ENCODE results near the gene LEMD1. TPM values are rescaled to one million over a fixed set of nuclear protein-coding genes. Genes with fewer than 3 reads are reported as not detected.

The LEMD1 gene
- total RNA-seq, 1 donor = not detected

GRCh38 chr1:205376739-205377138 is 45.1 kb downstream of the LEMD1 start:
- Histone ChIP-seq H3K36me3 (ENCODE audit: insufficient read depth, low read length) (no peaks in the 10 kb centered on the region), H3K27ac (ENCODE audit: low read depth, low read length) (no peak overlapping the region), H3K27me3 (ENCODE audit: insufficient read depth, low read length) (peaks cover 3% of the 10 kb centered on the region), H3K79me2 (ENCODE audit: insufficient read depth, low read length) (no peaks in the 10 kb centered on the region), H3K4me1 (ENCODE audit: insufficient read depth, low read length) (peaks cover 47% of the 10 kb centered on the region), H4K20me1 (ENCODE audit: insufficient read depth, low read length) (no peaks in the 10 kb centered on the region), H2AFZ (ENCODE audit: low read length) (no peak overlapping the region), H3K9me3 (ENCODE audit: low read depth, low read length) (no peaks in the 10 kb centered on the region), H3K4me3 (ENCODE audit: insufficient read depth, low read length) (no peak overlapping the region), H3K4me2 (ENCODE audit: insufficient read depth, low read length) (peak overlapping the region; percentile 5)
- no peak for DNase-seq (ENCODE audit: insufficient read length, low spot score, missing footprints)
- no peak for TF ChIP-seq CTCF (IDR thresholded peaks at IDR 0.05; ENCODE audit: extremely low read depth, low read depth, low read length)

- peak overlapping the region; percentile 10 for H2AFZ ChIP-seq (ENCODE audit: low read length)
- H3K4me2 ChIP-seq (ENCODE audit: insufficient read depth, low read length) = peak overlapping the region; percentile 14
- no peak for TF ChIP-seq CTCF (IDR thresholded peaks at IDR 0.05; ENCODE audit: extremely low read depth, low read depth, low read length)
- H3K36me3 ChIP-seq (ENCODE audit: insufficient read depth, low read length) = no peaks in the 10 kb centered on the region
- no peak overlapping the region for H3K4me3 ChIP-seq (ENCODE audit: insufficient read depth, low read length)
- no peaks in the 10 kb centered on the region for H3K9me3 ChIP-seq (ENCODE audit: low read depth, low read length)
- H4K20me1 ChIP-seq (ENCODE audit: insufficient read depth, low read length) = no peaks in the 10 kb centered on the region
- peaks cover 49% of the 10 kb centered on the region for H3K4me1 ChIP-seq (ENCODE audit: insufficient read depth, low read length)
- no peak overlapping the region for H3K27ac ChIP-seq (ENCODE audit: low read depth, low read length)
- H3K27me3 ChIP-seq (ENCODE audit: insufficient read depth, low read length) = peaks cover 3% of the 10 kb centered on the region
- DNase-seq (ENCODE audit: insufficient read length, low spot score, missing footprints) = no peak
- no peaks in the 10 kb centered on the region for H3K79me2 ChIP-seq (ENCODE audit: insufficient read depth, low read length)
Observed at GRCh38 chr1:205375835-205376545, 45.9 kb downstream of the LEMD1 start.

DNA sequence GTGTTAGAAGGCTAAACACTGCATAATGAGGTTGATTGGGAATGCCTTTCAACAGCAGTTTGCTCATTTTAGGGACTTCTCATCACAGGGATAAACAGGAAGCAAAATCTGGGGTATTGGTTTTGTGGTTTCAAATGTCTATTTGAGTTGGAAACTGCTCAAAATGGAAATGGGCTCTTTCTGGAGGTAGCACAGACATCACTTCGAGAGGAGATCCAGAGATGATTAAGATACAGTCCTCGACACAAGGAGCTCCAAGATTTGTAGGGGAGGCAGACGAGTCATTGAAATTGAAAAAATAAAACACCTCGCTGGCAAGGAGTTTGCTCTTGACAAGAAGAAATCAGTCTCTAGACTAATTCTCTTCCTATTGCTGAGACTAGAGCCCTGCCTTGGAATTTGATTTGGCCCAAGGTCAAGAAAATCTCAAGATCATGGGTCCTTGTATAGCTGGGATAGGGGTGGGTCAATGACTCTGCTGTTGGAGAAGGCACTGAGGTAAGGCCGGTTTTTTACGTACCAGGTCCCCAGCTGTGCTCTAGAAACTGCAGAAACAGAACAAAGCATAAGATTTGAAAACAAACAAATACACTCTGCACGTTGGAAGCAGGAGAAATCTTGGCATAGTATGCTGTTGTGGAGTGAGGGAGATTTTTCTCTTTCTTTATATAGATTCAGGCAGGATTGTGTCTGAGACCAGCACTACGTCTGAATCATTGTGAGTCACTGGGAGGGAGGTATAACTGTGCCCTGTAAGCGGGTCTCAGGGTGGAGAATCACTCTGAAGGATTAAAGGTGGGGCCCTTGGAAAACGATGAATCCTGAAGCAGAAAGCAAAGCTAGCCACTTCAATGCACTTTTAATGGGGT is 47.4 kb downstream of the LEMD1 start:
- peak overlapping the region; percentile 62 for H3K27ac ChIP-seq (ENCODE audit: low read depth, low read length)
- H3K4me2 ChIP-seq (ENCODE audit: insufficient read depth, low read length) = peak overlapping the region; percentile 81
- DNase-seq (ENCODE audit: insufficient read length, low spot score, missing footprints) = no peak
- peaks cover 49% of the 10 kb centered on the region for H3K4me1 ChIP-seq (ENCODE audit: insufficient read depth, low read length)
- no peak overlapping the region for H2AFZ ChIP-seq (ENCODE audit: low read length)
- peaks cover 3% of the 10 kb centered on the region for H3K27me3 ChIP-seq (ENCODE audit: insufficient read depth, low read length)
- no peaks in the 10 kb centered on the region for H3K9me3 ChIP-seq (ENCODE audit: low read depth, low read length)
- no peaks in the 10 kb centered on the region for H3K36me3 ChIP-seq (ENCODE audit: insufficient read depth, low read length)
- TF ChIP-seq CTCF (IDR thresholded peaks at IDR 0.05; ENCODE audit: extremely low read depth, low read depth, low read length) = no peak
- H4K20me1 ChIP-seq (ENCODE audit: insufficient read depth, low read length) = no peaks in the 10 kb centered on the region
- peak overlapping the region; percentile 39 for H3K4me3 ChIP-seq (ENCODE audit: insufficient read depth, low read length)
- H3K79me2 ChIP-seq (ENCODE audit: insufficient read depth, low read length) = no peaks in the 10 kb centered on the region

DNA sequence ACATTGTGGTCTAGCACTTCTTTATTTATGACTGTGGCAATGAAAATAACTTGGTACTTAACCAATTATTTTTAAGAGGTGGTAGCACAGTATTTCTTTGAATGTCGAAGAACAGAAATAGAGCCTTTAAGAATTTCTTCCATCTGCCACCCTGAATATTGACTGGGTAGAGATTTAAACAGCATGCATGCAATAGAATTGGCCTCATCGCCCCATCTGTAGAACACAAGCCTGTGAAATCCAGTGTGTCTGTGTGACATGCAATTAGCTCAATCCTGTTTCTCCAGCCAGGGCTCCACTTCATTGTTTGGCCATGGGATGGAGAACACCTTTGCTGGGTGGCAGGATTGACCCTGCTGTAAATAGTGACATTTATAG is 48.1 kb downstream of the LEMD1 start:
- Histone ChIP-seq H3K27me3 (ENCODE audit: insufficient read depth, low read length) (no peaks in the 10 kb centered on the region), H4K20me1 (ENCODE audit: insufficient read depth, low read length) (no peaks in the 10 kb centered on the region), H3K9me3 (ENCODE audit: low read depth, low read length) (no peaks in the 10 kb centered on the region), H3K36me3 (ENCODE audit: insufficient read depth, low read length) (no peaks in the 10 kb centered on the region), H2AFZ (ENCODE audit: low read length) (no peak overlapping the region), H3K4me2 (ENCODE audit: insufficient read depth, low read length) (peak overlapping the region; percentile 81), H3K4me3 (ENCODE audit: insufficient read depth, low read length) (peak overlapping the region; percentile 16), H3K79me2 (ENCODE audit: insufficient read depth, low read length) (no peaks in the 10 kb centered on the region), H3K27ac (ENCODE audit: low read depth, low read length) (peak overlapping the region; percentile 62), H3K4me1 (ENCODE audit: insufficient read depth, low read length) (peaks cover 52% of the 10 kb centered on the region)
- TF ChIP-seq CTCF (IDR thresholded peaks at IDR 0.05; ENCODE audit: extremely low read depth, low read depth, low read length) = no peak
- no peak for DNase-seq (ENCODE audit: insufficient read length, low spot score, missing footprints)

Data from osteoblast (primary cell).